Measurements from ENCODE around the gene MAGOH.
"Not testable (repeated sequence)": the region's sequence is repeated elsewhere in the genome, so short reads cannot be mapped to it uniquely, and the experiment has no call there.

MAGOH gene

DNA sequence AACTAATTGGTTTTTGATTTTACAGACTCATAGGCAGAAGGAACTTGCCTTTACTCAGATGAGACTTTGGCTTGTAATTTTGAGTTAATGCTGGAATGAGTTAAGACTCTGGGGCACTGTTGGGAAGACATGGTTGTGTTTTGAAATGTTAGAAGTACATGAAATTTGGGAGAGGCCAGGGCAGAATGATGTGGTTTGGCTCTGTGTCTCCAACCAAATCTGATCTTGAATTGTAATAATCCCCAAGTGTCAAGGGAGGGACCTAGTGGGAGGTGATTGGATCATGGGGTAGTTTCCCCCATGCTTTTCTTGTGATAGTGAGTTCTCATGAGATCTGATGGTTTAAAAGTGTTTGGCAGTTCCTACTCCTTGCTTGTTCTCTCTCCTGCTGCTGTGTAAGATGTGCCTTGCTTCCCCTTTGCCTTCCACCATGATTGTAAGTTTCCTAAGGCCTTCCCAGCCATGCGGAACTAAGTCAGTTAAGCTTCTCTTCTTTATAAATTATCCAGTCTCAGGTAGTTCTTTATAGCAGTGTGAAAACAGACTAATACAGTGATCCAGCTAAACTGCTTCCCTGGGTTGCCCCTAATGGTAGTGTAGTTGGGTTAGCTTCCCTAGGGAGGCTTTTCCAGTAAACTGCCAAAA is 31.5 kb downstream of the MAGOH start:
- H2AK5ac ChIP-seq (ENCODE audit: low read length, severe bottlenecking): no peak overlapping the region
- H3K18ac ChIP-seq (ENCODE audit: low read depth in 1 of 2, low read length in 2 of 2): no peak overlapping the region
- no peak overlapping the region for H4K91ac ChIP-seq (ENCODE audit: low read length)
- no peak overlapping the region for H3K27ac ChIP-seq (ENCODE audit: low read length, poor library complexity, severe bottlenecking)
- no peak overlapping the region for H4K8ac ChIP-seq (ENCODE audit: low read length)
- H3K9me3 ChIP-seq (ENCODE audit: control insufficient read depth, low read length): no peaks in the 10 kb centered on the region
- no peak overlapping the region for H3K4me2 ChIP-seq (ENCODE audit: low read length, poor library complexity, severe bottlenecking)
- H3K36me3 ChIP-seq (ENCODE audit: control insufficient read depth in 1 of 2, insufficient read depth in 2 of 2, low read depth in 1 of 2, low read length in 2 of 2): peaks cover 36 to 73% of the 10 kb centered on the region in 2 experiments
- no peaks in the 10 kb centered on the region for H3K27me3 ChIP-seq (ENCODE audit: control insufficient read depth in 1 of 2, insufficient read depth in 1 of 2, low read length in 2 of 2)
- H2BK5ac ChIP-seq (ENCODE audit: low read depth, low read length, poor library complexity, severe bottlenecking): no peak overlapping the region
- no peak overlapping the region for H2BK15ac ChIP-seq (ENCODE audit: low read depth, poor library complexity, severe bottlenecking)
- H2AFZ ChIP-seq (ENCODE audit: low read depth, low read length): no peak overlapping the region
- DNase-seq: no peak
- H3K79me1 ChIP-seq (replicated peaks; ENCODE audit: low read length, poor library complexity, severe bottlenecking): peaks cover 27% of the 10 kb centered on the region
- H3K4me1 ChIP-seq (ENCODE audit: control insufficient read depth, insufficient read depth, low read depth, low read length): no peaks in the 10 kb centered on the region
- no peak overlapping the region for H2BK12ac ChIP-seq (ENCODE audit: low read length in 2 of 2)
- H3K14ac ChIP-seq (ENCODE audit: low read length in 2 of 2): no peak overlapping the region
- WGBS: no CpG with 5 or more reads among the region's 1 CpG
- H2BK120ac ChIP-seq (ENCODE audit: low read depth, low read length): no peak overlapping the region
- peak overlapping the region; percentile 56 for H3K9ac ChIP-seq (ENCODE audit: low read length)
- peak overlapping the region in 1 of 2 experiments; percentile 36 for H3K4me3 ChIP-seq (ENCODE audit: insufficient read depth in 1 of 2, low read depth in 1 of 2, low read length in 2 of 2)
- H3K23ac ChIP-seq (ENCODE audit: low read length in 2 of 2): no peak overlapping the region
- no peak overlapping the region for H3K4ac ChIP-seq (ENCODE audit: low read depth in 1 of 2, low read length in 2 of 2)

DNA sequence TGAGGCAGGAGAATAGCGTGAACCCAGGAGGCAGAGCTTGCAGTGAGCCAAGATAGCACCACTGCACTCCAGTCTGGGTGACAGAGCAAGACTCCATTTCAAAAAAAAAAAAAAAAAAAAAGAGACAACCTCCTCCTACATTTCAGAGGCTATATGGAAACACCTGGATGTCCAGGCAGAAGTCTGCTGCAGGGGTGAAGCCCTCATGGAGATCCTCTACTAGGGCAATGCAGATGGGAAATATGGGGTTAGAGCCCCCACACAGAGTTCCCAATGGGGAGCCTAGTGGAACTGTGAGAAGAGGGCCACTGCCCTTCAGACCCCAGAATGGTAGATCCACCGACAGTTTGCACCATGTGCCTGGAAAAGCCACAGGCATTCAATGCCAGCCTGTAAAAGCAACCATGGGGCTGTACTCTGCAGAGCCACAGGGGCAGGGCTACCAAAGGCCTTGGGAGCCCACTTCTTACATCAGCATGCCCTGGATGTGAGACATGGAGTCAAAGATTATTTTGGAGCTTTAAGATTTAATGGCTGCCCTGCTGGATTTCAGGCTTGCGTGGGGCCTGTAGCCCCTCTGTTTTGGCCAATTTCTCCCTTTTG is 32.1 kb downstream of the MAGOH start:
- not testable (repeated sequence) for H3K4me2 ChIP-seq (ENCODE audit: low read length, poor library complexity, severe bottlenecking); H2AK5ac ChIP-seq (ENCODE audit: low read length, severe bottlenecking); H2BK12ac ChIP-seq (ENCODE audit: low read length in 2 of 2); H4K8ac ChIP-seq (ENCODE audit: low read length); H3K23ac ChIP-seq (ENCODE audit: low read length in 2 of 2); H3K14ac ChIP-seq (ENCODE audit: low read length in 2 of 2); H3K4me3 ChIP-seq (ENCODE audit: insufficient read depth in 1 of 2, low read depth in 1 of 2, low read length in 2 of 2); H2BK120ac ChIP-seq (ENCODE audit: low read depth, low read length); H4K91ac ChIP-seq (ENCODE audit: low read length); H3K18ac ChIP-seq (ENCODE audit: low read depth in 1 of 2, low read length in 2 of 2); H2BK15ac ChIP-seq (ENCODE audit: low read depth, poor library complexity, severe bottlenecking); H3K4ac ChIP-seq (ENCODE audit: low read depth in 1 of 2, low read length in 2 of 2); H3K9me3 ChIP-seq (ENCODE audit: control insufficient read depth, low read length); H2AFZ ChIP-seq (ENCODE audit: low read depth, low read length); H3K4me1 ChIP-seq (ENCODE audit: control insufficient read depth, insufficient read depth, low read depth, low read length); H3K27ac ChIP-seq (ENCODE audit: low read length, poor library complexity, severe bottlenecking); H2BK5ac ChIP-seq (ENCODE audit: low read depth, low read length, poor library complexity, severe bottlenecking); H3K27me3 ChIP-seq (ENCODE audit: control insufficient read depth in 1 of 2, insufficient read depth in 1 of 2, low read length in 2 of 2); DNase-seq
- H3K9ac ChIP-seq (ENCODE audit: low read length): peak overlapping the region; percentile 56
- H3K79me1 ChIP-seq (replicated peaks; ENCODE audit: low read length, poor library complexity, severe bottlenecking): peaks cover 25% of the 10 kb centered on the region
- 97% methylated on average over 3 of the region's 3 CpGs for WGBS
- peaks cover 31 to 74% of the 10 kb centered on the region in 2 experiments for H3K36me3 ChIP-seq (ENCODE audit: control insufficient read depth in 1 of 2, insufficient read depth in 2 of 2, low read depth in 1 of 2, low read length in 2 of 2)

DNA sequence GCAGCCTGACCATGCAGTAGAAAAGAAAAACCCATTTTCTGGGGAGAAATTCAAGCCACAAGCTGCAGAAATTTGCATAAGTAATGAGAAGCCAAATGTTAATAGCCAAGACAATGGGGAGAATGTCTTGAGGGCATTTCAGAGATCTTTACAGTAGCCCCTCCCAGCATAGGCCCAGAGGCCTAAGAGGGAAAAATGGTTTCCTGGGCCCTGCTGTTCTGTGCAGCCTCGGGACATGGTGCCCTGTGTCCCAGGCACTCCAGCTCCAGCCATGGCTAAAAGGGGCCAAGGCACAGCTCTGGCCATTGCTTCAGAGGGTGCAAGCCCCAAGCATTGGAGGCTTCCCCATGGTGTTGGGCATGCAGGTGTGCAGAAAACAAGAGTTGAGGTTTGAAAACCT is 32.8 kb downstream of the MAGOH start:
- H3K27ac ChIP-seq (ENCODE audit: low read length, poor library complexity, severe bottlenecking); H2AFZ ChIP-seq (ENCODE audit: low read depth, low read length); H3K23ac ChIP-seq (ENCODE audit: low read length in 2 of 2); H4K8ac ChIP-seq (ENCODE audit: low read length); DNase-seq; H2BK12ac ChIP-seq (ENCODE audit: low read length in 2 of 2); H2AK5ac ChIP-seq (ENCODE audit: low read length, severe bottlenecking); H2BK120ac ChIP-seq (ENCODE audit: low read depth, low read length); H4K91ac ChIP-seq (ENCODE audit: low read length); H3K27me3 ChIP-seq (ENCODE audit: control insufficient read depth in 1 of 2, insufficient read depth in 1 of 2, low read length in 2 of 2); H2BK15ac ChIP-seq (ENCODE audit: low read depth, poor library complexity, severe bottlenecking); H3K14ac ChIP-seq (ENCODE audit: low read length in 2 of 2); H3K4ac ChIP-seq (ENCODE audit: low read depth in 1 of 2, low read length in 2 of 2); H3K4me1 ChIP-seq (ENCODE audit: control insufficient read depth, insufficient read depth, low read depth, low read length); H3K9me3 ChIP-seq (ENCODE audit: control insufficient read depth, low read length); H3K4me2 ChIP-seq (ENCODE audit: low read length, poor library complexity, severe bottlenecking); H3K4me3 ChIP-seq (ENCODE audit: insufficient read depth in 1 of 2, low read depth in 1 of 2, low read length in 2 of 2); H3K18ac ChIP-seq (ENCODE audit: low read depth in 1 of 2, low read length in 2 of 2); H2BK5ac ChIP-seq (ENCODE audit: low read depth, low read length, poor library complexity, severe bottlenecking); H3K9ac ChIP-seq (ENCODE audit: low read length): not testable (repeated sequence)
- WGBS: 97% methylated on average over 1 of the region's 1 CpG
- Histone ChIP-seq H3K36me3 (ENCODE audit: control insufficient read depth in 1 of 2, insufficient read depth in 2 of 2, low read depth in 1 of 2, low read length in 2 of 2) (peaks cover 24 to 74% of the 10 kb centered on the region in 2 experiments), H3K79me1 (replicated peaks; ENCODE audit: low read length, poor library complexity, severe bottlenecking) (peaks cover 25% of the 10 kb centered on the region)

DNA sequence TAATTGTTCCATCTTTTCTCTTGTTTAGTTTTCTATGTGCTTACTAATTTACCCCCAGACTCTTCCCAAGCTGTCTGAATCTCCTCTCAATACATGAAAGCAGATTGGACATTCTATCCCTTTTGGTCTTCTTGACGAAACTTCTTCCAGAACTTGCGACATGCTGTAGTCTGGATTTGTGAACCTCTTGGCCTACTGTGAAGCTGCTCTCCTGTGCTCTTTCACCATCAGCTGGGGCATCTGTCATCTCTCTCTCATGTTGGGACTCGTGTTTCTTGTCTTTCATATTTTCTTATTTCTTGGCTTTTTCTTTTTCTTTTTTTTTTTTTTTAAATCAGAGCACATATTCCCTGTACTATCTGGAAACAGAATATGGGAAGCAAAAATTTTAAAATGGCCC is 34.9 kb downstream of the MAGOH start:
- Histone ChIP-seq H3K9me3 (ENCODE audit: control insufficient read depth, low read length) (no peaks in the 10 kb centered on the region), H2BK120ac (ENCODE audit: low read depth, low read length) (no peak overlapping the region), H3K36me3 (ENCODE audit: control insufficient read depth in 1 of 2, insufficient read depth in 2 of 2, low read depth in 1 of 2, low read length in 2 of 2) (peaks cover 16 to 55% of the 10 kb centered on the region in 2 experiments), H3K18ac (ENCODE audit: low read depth in 1 of 2, low read length in 2 of 2) (no peak overlapping the region), H2AK5ac (ENCODE audit: low read length, severe bottlenecking) (no peak overlapping the region), H3K27me3 (ENCODE audit: control insufficient read depth in 1 of 2, insufficient read depth in 1 of 2, low read length in 2 of 2) (no peaks in the 10 kb centered on the region), H3K4me2 (ENCODE audit: low read length, poor library complexity, severe bottlenecking) (no peak overlapping the region), H2BK5ac (ENCODE audit: low read depth, low read length, poor library complexity, severe bottlenecking) (no peak overlapping the region), H3K27ac (ENCODE audit: low read length, poor library complexity, severe bottlenecking) (no peak overlapping the region), H3K4me1 (ENCODE audit: control insufficient read depth, insufficient read depth, low read depth, low read length) (peaks cover 2% of the 10 kb centered on the region), H2BK12ac (ENCODE audit: low read length in 2 of 2) (no peak overlapping the region), H4K91ac (ENCODE audit: low read length) (no peak overlapping the region), H2BK15ac (ENCODE audit: low read depth, poor library complexity, severe bottlenecking) (no peak overlapping the region), H3K14ac (ENCODE audit: low read length in 2 of 2) (no peak overlapping the region), H3K9ac (ENCODE audit: low read length) (no peak overlapping the region), H3K79me1 (replicated peaks; ENCODE audit: low read length, poor library complexity, severe bottlenecking) (peaks cover 26% of the 10 kb centered on the region), H3K23ac (ENCODE audit: low read length in 2 of 2) (no peak overlapping the region), H2AFZ (ENCODE audit: low read depth, low read length) (no peak overlapping the region), H3K4ac (ENCODE audit: low read depth in 1 of 2, low read length in 2 of 2) (no peak overlapping the region), H4K8ac (ENCODE audit: low read length) (no peak overlapping the region), H3K4me3 (ENCODE audit: insufficient read depth in 1 of 2, low read depth in 1 of 2, low read length in 2 of 2) (no peak overlapping the region)
- 100% methylated on average over 2 of the region's 3 CpGs for WGBS
- no peak for DNase-seq

All from mesenchymal stem cell (in vitro differentiated cells and primary cell).